RWPE2 (cell line): ENCODE data around the gene MYO5B.

Experiments used
- ATAC-seq: fragments of 200-7000 bp; cut with Tn5 transposase; 3 replicates; pipeline ENCODE4 v1.9.1; 2021; ENCODE audit warnings: low read depth
- DNase-seq: peaks from one replicate; pipeline ENCODE4 v3.0.0-alpha.2; 2020; ENCODE audit warnings: low spot score
- H3K27ac ChIP-seq: fragments of 450-650 bp; 2 replicates; pipeline ENCODE4 v1.5.1; 2017; ENCODE audit warnings: mild to moderate bottlenecking; ENCODE audit not compliant: poor library complexity, severe bottlenecking
- H3K27me3 ChIP-seq: fragments of 250-450 bp; sonication (Bioruptor Pico); 2 replicates; pipeline ENCODE4 v1.5.1; 2021; ENCODE audit warnings: mild to moderate bottlenecking, moderate library complexity; ENCODE audit not compliant: insufficient read depth, poor library complexity, severe bottlenecking
- H3K36me3 ChIP-seq: fragments of 250-450 bp; sonication (Bioruptor Pico); 2 replicates; pipeline ENCODE4 v1.5.1; 2020; ENCODE audit warnings: low read depth, mild to moderate bottlenecking, moderate library complexity
- H3K4me1 ChIP-seq: fragments of 250-450 bp; sonication (Bioruptor Pico); 2 replicates; pipeline ENCODE4 v1.5.1; 2021; ENCODE audit warnings: mild to moderate bottlenecking, moderate library complexity; ENCODE audit not compliant: insufficient read depth, poor library complexity, severe bottlenecking
- H3K4me3 ChIP-seq: fragments of 250-450 bp; sonication (Bioruptor Pico); 2 replicates; pipeline ENCODE4 v1.5.1; 2021; ENCODE audit warnings: mild to moderate bottlenecking, moderate library complexity; ENCODE audit not compliant: severe bottlenecking
- H3K9me3 ChIP-seq: fragments of 250-450 bp; sonication (Bioruptor Pico); 2 replicates; pipeline ENCODE4 v1.5.1; 2021; ENCODE audit warnings: mild to moderate bottlenecking, moderate library complexity; ENCODE audit not compliant: severe bottlenecking
- CTCF ChIP-seq: fragments of 450-650 bp; IDR thresholded peaks from one replicate; pipeline ENCODE4 v1.5.1; 2017; ENCODE audit warnings: mild to moderate bottlenecking, moderate library complexity; ENCODE audit not compliant: poor library complexity, severe bottlenecking

MYO5B gene

DNA sequence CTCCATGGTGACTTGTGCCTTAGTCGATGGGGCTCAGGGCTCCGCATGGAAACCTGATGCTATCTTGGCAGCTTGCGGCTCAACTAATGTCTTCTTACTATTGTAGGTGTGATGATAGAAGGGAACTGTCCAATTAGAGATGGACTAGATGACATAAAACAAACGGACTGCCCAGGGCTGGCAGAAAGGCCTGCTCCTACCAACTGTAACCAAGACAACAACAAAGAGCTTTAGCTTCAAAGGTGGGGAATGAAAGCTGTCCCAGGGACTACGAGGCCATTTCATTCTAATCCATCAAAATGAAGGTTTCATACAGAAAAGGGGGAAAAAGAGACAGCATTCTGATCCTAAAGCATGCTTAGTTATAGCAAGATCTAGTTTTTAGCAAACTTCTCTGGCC lies 194.7 kb downstream of the MYO5B start:
- no peak overlapping the region for H3K4me3 ChIP-seq
- no peak for DNase-seq

GRCh38 chr18:49999128-49999527 lies 195.8 kb downstream of the MYO5B start:
- no peaks in the 10 kb centered on the region for H3K4me1 ChIP-seq
- H3K27ac ChIP-seq: no peak overlapping the region
- no peaks in the 10 kb centered on the region for H3K27me3 ChIP-seq
- ATAC-seq: no peak
- TF ChIP-seq CTCF: no peak
- DNase-seq: no peak
- no peaks in the 10 kb centered on the region for H3K36me3 ChIP-seq
- no peak overlapping the region for H3K4me3 ChIP-seq
- H3K9me3 ChIP-seq: no peaks in the 10 kb centered on the region

More for the DNA sequence above, 194.7 kb downstream of the MYO5B start:
- H3K27ac ChIP-seq: no peak overlapping the region
- no peaks in the 10 kb centered on the region for H3K27me3 ChIP-seq
- H3K4me1 ChIP-seq: no peaks in the 10 kb centered on the region
- no peak for ATAC-seq
- H3K36me3 ChIP-seq: no peaks in the 10 kb centered on the region
- no peak for TF ChIP-seq CTCF
- H3K9me3 ChIP-seq: no peaks in the 10 kb centered on the region

- Histone ChIP-seq H3K27me3 (no peaks in the 10 kb centered on the region), H3K4me3 (no peak overlapping the region), H3K36me3 (no peaks in the 10 kb centered on the region), H3K4me1 (no peaks in the 10 kb centered on the region), H3K9me3 (no peaks in the 10 kb centered on the region), H3K27ac (no peak overlapping the region)
- TF ChIP-seq CTCF: no peak
- no peak for DNase-seq
- ATAC-seq: no peak
Measured at GRCh38 chr18:49997558-49997957, 197.4 kb downstream of the MYO5B start.

DNA sequence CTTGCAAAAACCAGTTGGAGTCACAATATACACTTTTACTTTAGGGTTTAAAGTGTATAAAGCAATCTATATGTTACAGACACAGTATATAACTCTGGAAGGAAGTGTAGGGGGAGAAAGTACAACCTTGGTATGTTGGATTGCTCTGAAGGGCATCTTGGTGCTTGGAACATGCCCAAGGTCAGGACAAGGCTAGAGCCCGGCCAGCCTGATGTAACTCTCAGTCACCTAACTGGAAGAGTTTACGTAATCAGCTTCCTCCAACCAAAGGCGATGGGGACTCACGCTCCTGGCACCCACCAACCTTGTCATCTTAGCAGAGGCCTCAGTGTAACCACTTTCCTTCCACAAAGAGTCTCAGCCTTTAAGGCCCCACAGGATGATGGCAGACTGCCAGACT lies 200.5 kb downstream of the MYO5B start:
- Histone ChIP-seq H3K27me3 (no peaks in the 10 kb centered on the region), H3K36me3 (no peaks in the 10 kb centered on the region), H3K27ac (no peak overlapping the region), H3K4me3 (no peak overlapping the region), H3K4me1 (no peaks in the 10 kb centered on the region), H3K9me3 (no peaks in the 10 kb centered on the region)
- ATAC-seq (no peak), DNase-seq (no peak)
- no peak for TF ChIP-seq CTCF

GRCh38 chr18:49993299-49993698 lies 201.6 kb downstream of the MYO5B start:
- no peak for TF ChIP-seq CTCF
- Histone ChIP-seq H3K4me1 (no peaks in the 10 kb centered on the region), H3K27ac (no peak overlapping the region), H3K9me3 (no peaks in the 10 kb centered on the region), H3K27me3 (no peaks in the 10 kb centered on the region), H3K4me3 (no peak overlapping the region), H3K36me3 (no peaks in the 10 kb centered on the region)
- ATAC-seq (no peak), DNase-seq (no peak)
